ENCODE data around the gene CFHR4. TPM values are rescaled to one million over a fixed set of nuclear protein-coding genes. Genes with fewer than 3 reads are reported as not detected.

The CFHR4 gene
- total RNA-seq, 2 experiments from 2014 or later = not detected

- H3K36me3 ChIP-seq (ENCODE audit: insufficient read depth, low read length) = no peaks in the 10 kb centered on the region
- H3K79me2 ChIP-seq (ENCODE audit: insufficient read depth, low read depth, low read length) = no peaks in the 10 kb centered on the region
- CTCF ChIA-PET (ENCODE audit: unreplicated experiment) = no interaction called here
- H4K20me1 ChIP-seq (ENCODE audit: insufficient read depth, low read length) = no peaks in the 10 kb centered on the region
- no peak overlapping the region for H2AFZ ChIP-seq (ENCODE audit: low read length)
- no peaks in the 10 kb centered on the region for H3K4me1 ChIP-seq (ENCODE audit: insufficient read depth, low read length, poor library complexity, severe bottlenecking)
- TF ChIP-seq EZH2phosphoT487 (IDR thresholded peaks at IDR 0.05; ENCODE audit: borderline replicate concordance, low read depth, low read length) (no peak), CTCF (conservative IDR thresholded peaks at IDR 0.05; ENCODE audit: low read length) (no peak)
- no peak overlapping the region for H3K4me3 ChIP-seq (ENCODE audit: low read depth, low read length, poor library complexity, severe bottlenecking)
- BruUV-seq (replicated peaks) = no TSS peak
- H3K27ac ChIP-seq (ENCODE audit: low read depth, low read length, poor library complexity, severe bottlenecking) = no peak overlapping the region
- DNase-seq (ENCODE audit: low spot score) = no peak
- H3K9me2 ChIP-seq (ENCODE audit: insufficient read depth, low read length) = no peaks in the 10 kb centered on the region; the same call in 1 of the 2 replicates
- intact Hi-C loops (cut with micrococcal nuclease; ENCODE audit: unreplicated experiment) = no loop called here
- no peaks in the 10 kb centered on the region for H3K9me3 ChIP-seq (ENCODE audit: low read length)
- POLR2A ChIA-PET = interaction anchor here (0.9 to 1.1 kb wide), 2 partner anchors 9 to 11 kb away, joined by 3 read pairs; no protein-coding TSS in a partner anchor
- H3K4me2 ChIP-seq (ENCODE audit: low read length) = no peak overlapping the region
Observed at GRCh38 chr1:196960854-196961253, 73.0 kb downstream of the CFHR4 start.

Other genes starting within 250 kb of the CFHR4 start
- gene CFH, start 236.0 kb upstream of the CFHR4 start, total RNA-seq (2014; rRNA removed; shearing (Covaris generic)) = not detected in 2 replicates
- gene CFH, start 236.0 kb upstream of the CFHR4 start, total RNA-seq (2022) = not detected in 2 replicates
- not detected in 2 replicates for gene CFHR3, start 113.2 kb upstream of the CFHR4 start, total RNA-seq (2014; rRNA removed; shearing (Covaris generic))
- gene CFHR3, start 113.2 kb upstream of the CFHR4 start, total RNA-seq (2022) = not detected in 2 replicates
- not detected in 2 replicates for gene CFHR1, start 68.3 kb upstream of the CFHR4 start, total RNA-seq (2014; rRNA removed; shearing (Covaris generic))
- not detected in 2 replicates for gene CFHR1, start 68.3 kb upstream of the CFHR4 start, total RNA-seq (2022)
- gene CFHR2, start 55.7 kb downstream of the CFHR4 start, total RNA-seq (2014; rRNA removed; shearing (Covaris generic)) = not detected in 2 replicates
- not detected in 2 replicates for gene CFHR2, start 55.7 kb downstream of the CFHR4 start, total RNA-seq (2022)
- gene CFHR5, start 89.5 kb downstream of the CFHR4 start, total RNA-seq (2014; rRNA removed; shearing (Covaris generic)) = not detected in 2 replicates
- not detected in 2 replicates for gene CFHR5, start 89.5 kb downstream of the CFHR4 start, total RNA-seq (2022)
- 0.05 TPM in 1 of 2 replicates, not detected in the other for gene F13B, start 179.2 kb downstream of the CFHR4 start, total RNA-seq (2014; rRNA removed; shearing (Covaris generic))
- not detected in 2 replicates for gene F13B, start 179.2 kb downstream of the CFHR4 start, total RNA-seq (2022)

Measured in OCI-LY7 (cell line).